ENCODE measurements around the gene PRPS2. TPM values are rescaled to one million over a fixed set of nuclear protein-coding genes. Genes with fewer than 3 reads are reported as not detected.

The PRPS2 gene
- 18.6 and 26.9 TPM in 2 replicates for total RNA-seq

DNA sequence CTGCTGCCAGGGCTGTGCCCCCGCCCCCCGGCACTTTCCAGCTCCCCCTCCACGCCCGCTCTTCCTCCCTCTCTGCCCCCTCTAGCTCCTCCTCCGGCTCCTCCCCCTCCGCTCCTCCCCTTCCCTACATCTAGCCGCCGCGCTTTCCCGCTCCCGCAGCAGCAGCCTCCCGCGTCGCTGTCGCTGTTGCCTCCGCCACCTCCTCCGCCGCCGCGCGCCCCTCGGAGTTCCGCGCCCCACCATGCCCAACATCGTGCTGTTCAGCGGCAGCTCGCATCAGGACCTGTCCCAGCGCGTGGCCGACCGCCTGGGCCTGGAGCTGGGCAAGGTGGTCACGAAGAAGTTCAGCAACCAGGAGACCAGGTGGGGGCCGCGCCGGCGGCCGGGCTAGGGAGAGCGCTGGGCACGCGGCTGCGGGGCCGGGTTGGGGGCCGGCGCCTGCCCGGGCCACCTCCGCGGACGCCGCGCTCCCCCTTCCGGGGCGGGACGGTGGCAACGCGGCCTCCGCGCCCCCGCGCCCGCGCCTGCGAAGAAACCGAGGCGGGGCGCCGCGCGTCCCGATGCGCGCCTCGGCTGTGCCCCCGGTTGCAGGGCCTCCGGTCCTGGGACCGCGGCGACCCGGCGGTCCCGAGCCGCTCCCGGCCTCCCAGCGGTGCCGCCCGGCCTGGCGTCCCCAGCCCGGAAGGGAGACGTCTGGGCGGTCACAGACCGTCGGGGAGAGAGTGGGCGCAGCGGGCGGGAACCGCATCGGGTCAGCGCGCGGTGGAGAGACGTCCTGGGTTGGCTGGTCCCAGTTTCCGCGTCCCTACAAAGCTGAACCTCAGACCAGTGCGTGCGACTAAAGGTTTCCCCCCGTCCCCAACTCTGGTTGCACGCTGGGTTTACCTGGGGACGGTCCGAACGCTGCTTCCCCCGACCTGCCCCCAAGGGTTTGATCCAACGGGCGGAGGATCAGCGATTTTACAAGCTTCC, at the start of gene PRPS2:
TSS of gene PRPS2 (plus strand) at position 156 of the 972 bp plus-strand sequence. CDS start at position 242, 86 bp downstream.

DNA sequence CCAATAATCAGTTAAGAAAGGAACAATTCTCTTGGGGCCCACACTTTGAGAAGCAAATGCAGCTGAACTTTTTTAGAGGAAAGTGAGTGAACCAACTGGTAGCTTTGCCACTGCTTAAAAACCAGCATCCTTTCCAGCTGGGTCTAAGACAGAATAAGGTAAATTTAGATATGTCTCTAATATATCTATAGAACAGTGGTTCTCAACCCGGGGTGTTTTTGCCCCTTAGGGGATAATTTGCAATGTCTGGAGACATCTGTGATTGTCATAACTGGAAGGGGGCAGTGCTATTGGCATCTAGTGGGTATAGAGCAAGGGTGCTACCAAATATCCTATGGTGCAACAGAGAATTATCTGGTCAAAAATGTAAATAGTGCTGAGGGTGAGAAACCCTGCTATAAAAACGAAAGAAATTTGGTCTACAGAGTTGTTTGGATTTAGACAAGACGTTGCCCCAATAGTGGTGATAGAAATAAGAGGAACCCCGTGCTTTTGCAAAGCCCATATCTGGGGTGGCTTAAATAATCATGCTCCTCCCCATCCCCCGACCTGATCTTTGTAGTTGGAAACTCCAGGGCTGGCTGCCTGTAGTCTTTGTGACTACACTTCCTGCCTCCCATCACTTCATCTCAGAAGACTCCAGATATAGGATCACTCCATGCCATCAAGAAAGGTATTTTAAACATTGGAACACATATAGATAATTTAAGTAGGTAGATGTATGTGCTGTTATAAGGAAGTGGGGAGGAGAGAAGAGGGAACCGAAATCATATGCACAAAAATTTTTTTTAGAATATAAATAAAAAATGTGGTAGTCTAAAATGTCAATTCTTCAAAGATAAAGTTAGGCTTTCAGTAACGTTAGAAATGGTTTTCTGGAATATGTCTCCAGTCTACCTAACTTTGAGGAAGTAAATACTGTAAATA, 75.5 kb downstream of the PRPS2 start, which contains the start of gene TLR7:
TSS of gene TLR7 (plus strand) at position 622 of the 927 bp plus-strand sequence. CDS start 507 bp downstream, outside the sequence.

Other genes with a start within 250 kb of the PRPS2 start
- not detected in 2 replicates for gene TLR7, start 75.7 kb downstream of the PRPS2 start, total RNA-seq
- not detected in 2 replicates for gene TLR8, start 115.2 kb downstream of the PRPS2 start, total RNA-seq
- gene TMSB4X, start 183.7 kb downstream of the PRPS2 start, total RNA-seq, result 6,448 and 9,042 TPM in 2 replicates